NCI-H510A treated with DMSO at 0.1 percent for 48 hours (cell line): ENCODE results near the gene ATP6V0D1.

Experiments
- DNase-seq: peaks from one replicate; lab custom pipeline; 2025; lab: John Stamatoyannopoulos, UW

Gene ATP6V0D1

GRCh38 chr16:67463059-67463458 lies 17.9 kb downstream of the ATP6V0D1 start:
- no peak for DNase-seq

DNA sequence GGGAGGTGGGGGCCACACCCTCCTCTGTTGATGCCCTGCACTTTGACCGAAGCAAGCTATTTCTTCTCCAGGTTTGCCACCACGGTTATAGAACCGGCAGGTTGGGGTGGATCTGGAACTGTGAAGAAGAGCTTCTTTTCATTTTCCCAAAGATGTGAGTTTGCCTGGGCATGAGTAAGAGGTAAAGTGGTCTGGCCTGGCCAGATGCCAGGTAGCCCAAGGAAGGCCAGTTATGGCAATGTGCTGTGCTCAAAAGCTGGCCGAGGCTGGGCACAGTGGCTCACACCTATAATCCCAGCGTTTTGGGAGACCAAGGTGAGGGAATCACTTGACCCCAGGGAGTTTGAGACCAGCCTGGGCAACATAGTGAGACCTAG lies 18.7 kb downstream of the ATP6V0D1 start:
- no peak for DNase-seq

DNA sequence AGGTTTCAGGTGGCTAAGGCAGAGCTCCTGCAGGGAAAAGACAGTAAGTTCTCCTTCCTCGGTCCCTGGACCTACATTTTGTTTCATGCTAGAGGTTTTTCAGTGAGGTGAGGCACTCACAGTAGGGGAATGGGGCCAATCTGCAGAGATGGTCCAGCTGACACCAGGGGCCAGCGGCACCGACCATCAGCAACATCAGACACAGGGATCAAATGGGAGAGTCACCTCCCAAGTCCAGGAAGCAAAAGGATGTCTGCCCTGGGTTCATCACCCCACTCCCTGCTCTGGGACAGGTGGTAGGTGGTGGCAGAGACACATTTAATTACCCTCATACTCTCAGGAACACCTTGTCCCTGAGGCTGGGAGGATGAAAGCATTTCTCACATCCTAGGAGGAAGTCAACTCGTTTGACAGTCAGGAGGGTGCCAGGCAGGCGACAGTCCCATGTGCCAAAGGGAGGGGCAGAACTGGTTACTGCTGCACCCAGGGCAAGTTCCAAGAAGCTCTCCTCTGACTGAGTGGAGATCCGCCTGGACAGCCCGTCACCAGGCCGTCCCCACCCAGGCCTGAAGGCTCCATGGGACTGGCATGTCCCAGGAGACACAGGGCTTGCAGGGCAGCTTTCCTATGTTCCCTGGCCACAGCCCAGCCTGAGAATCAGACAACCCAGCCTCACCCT lies 19.2 kb downstream of the ATP6V0D1 start:
- no peak for DNase-seq

DNA sequence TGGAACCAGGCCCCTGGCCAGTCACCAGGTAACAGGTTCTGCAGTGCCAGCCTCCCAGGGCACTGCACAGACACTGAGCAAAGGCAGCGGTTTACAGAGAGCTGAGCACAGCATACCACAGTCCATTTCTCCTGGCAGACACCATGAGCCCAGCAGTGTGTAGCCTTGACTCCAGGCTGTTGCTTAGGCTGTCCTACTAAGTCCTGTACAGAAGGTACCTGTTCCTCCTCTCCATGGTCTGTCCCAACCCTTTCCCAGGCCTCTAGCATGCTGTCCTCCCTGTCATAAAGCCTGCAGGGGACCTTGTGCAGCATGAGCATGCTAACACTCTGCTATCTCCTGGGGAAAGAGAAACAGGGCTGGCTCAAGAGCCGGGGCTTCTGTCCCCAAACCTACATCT lies 20.0 kb downstream of the ATP6V0D1 start:
- DNase-seq: no peak

GRCh38 chr16:67460168-67460567 lies 20.8 kb downstream of the ATP6V0D1 start:
- no peak for DNase-seq

GRCh38 chr16:67459861-67460150 lies 21.2 kb downstream of the ATP6V0D1 start:
- DNase-seq: no peak

DNA sequence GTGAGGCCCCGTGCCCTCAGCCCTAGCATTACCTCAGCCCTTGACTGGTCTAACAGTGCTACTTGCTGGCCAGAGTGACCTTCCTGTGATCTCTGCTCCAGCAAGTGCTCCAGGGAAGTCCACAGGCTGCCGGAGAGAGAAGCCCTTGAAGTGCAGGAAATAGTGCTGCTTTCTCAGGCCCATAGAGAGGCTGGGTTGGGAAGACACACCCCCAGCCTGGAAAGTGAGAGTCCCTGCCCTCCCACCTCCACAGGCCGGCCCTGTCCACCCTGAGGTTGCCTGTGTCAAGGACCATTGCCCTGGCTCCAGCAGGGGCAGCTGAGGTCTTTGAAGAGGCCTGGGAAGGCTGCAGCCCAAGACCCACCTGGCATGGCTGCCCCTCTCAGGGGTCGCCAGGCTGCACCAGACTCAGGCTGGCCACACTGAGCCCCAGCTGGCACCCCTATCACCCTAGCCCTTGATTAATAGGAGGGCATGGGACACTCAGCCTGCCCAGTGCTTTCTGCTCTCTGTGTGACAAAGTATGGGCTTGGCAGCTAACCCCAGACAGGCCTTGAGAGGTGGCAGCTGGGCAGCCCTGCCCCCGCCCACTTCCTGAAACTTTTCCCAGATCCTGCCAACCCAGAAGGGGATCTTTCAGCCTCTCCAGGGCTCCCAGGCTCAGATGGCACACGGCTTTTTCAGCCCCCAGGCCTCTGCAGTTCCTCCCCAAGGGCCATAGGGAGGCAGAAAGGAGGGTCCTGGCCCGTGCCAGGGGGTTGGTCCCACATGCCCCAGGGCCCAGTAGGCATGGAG lies 21.7 kb downstream of the ATP6V0D1 start:
- DNase-seq: peak; percentile 8

- DNase-seq: no peak
Measured at GRCh38 chr16:67458121-67458641, 22.8 kb downstream of the ATP6V0D1 start.

- no peak for DNase-seq
Measured at GRCh38 chr16:67457611-67458010, 23.3 kb downstream of the ATP6V0D1 start.

DNA sequence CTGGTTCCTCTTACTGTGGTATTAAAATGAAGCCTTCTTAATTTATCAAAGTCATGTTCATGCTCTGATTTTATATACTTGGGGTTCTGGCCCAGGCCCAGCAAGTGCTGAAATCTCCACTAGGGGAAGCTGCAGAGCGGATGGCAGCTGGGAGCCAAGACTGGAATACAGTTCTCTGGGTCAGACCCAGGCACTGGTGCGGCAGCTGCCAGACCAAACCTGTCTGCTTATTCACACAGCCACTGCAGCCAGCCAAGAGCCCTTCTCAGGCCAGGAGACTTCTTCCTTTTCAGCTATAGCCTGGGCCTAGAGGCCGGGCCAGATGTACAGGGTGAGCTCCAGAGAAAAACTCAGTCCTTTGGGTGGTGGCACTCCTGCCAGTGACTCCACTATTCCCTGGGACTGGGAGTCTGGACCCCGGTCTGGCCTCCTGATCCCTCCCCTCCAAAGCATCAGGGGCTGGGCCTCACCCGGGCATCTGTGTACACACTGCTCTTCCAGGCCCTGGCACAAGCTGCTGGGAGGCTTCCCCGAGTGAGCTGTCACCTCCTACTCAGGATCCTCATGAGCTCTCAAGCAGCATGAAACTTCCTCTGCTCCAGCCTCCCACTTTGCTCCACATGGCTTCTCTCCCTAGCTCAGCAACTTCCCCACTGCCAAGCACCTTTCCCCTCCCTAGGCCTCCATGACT lies 24.4 kb downstream of the ATP6V0D1 start:
- no peak for DNase-seq

- DNase-seq: no peak
Measured at GRCh38 chr16:67454852-67455251, 26.1 kb downstream of the ATP6V0D1 start.

DNA sequence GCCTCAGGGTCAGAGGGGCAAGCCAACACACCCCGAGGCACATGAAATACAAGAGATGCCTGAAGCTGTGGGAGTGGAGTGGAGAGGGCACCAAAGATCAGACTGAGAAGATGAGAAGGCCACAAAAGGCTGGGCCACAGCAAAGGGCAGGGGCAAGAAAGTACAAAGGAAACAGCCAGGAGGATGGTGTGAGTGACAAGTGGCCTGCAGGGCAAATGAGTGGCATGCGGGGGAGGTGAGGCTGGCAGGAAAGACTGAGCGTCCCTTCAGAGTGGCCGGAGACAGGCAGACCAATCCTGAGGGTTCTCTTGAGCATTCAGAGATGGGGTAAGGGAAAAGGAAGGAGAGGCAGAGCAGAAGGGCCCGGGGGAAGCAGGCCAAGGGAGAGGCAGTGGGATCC lies 26.9 kb downstream of the ATP6V0D1 start:
- no peak for DNase-seq

DNA sequence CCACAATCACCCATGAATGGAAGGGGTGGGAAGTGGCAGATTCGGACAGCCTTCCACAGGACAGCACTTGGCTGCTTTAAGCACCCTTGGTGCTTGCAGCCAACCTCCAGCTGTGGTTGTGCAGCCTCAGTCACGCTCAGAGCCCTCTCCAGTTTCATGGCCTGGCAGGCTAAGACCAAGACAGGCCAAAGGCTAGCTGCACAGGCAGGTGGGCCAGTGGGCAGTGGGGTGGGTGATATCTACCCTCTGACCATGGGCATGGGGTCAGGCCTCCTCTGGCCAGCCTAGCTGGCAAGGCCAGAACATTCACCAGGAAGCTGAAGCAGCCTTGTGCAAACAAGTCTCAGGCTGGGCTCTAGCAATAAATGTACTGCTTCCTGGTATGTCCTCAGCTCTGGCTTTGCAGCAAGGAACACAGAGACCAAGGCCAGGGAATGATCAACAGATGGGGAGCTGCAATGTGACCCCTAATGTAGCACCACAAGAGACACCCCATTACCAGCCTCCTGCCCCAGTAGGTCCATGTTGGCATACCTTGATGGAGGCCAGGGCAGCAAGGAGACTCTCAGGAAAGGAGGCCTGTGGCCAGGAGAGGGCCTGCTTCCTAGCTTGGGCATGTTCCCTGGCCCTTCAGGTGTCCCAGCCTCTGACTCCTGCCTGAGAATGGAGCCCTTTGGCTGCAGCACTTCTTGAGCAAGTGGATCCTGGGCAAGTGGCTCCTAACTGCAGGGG lies 29.1 kb downstream of the ATP6V0D1 start:
- DNase-seq: no peak

DNA sequence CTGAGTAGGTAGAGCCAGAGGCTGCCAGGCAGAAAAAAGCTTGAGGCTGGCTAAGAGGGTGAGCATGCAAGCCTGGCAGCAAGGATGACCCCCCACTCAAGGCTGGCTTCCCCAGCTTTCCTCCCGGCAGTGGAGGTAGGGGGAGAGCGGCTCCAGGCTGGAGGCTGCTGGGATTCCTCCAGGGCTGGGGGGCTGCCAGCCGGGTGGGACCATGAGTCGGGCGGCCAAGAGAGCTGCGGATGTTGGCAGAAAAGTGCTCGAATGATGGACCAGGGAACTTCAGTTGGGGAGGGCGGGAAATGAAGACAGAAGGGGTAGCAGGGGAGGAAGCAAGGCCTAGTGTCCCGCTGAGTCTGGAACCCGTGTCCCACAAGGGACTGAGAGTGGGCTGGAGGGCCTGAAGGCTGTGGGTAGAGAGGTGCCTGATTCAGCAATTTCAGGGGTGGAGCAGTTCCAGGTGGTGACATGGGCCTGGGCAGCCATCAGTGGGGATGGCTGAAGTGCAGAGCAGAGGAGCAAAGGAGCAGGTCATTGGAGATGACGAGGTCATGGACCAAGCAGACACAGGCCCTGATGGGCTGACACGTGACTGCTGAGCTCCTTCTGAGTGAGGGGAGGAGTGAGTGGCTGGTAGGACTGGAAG lies 29.8 kb downstream of the ATP6V0D1 start:
- DNase-seq: no peak

DNA sequence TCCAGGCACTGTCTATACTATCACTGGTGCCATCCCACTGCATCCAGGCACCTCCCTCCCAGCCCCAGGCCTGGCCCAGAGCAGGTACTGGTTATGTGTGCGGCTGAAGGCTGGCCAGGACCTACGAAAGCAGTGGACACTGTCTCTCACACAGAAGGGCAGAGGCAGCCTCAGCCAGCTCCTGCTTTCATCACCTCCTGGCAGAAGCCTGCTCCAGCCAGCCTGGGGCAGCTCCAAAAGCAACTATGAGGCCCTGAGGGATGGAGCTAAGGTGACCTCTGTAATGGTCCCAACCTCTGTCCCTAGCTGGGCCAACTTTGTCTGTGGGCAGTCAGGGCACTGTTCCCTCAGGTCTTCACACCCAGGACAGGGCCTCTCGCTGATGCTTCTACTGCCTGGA lies 31.2 kb downstream of the ATP6V0D1 start:
- no peak for DNase-seq

GRCh38 chr16:67449336-67449735 lies 31.6 kb downstream of the ATP6V0D1 start:
- DNase-seq: no peak

- no peak for DNase-seq
Measured at GRCh38 chr16:67448580-67448979, 32.4 kb downstream of the ATP6V0D1 start.

GRCh38 chr16:67447508-67448076 lies 33.4 kb downstream of the ATP6V0D1 start:
- peak; percentile 8 for DNase-seq

GRCh38 chr16:67446968-67447507 lies 33.9 kb downstream of the ATP6V0D1 start:
- no peak for DNase-seq

DNA sequence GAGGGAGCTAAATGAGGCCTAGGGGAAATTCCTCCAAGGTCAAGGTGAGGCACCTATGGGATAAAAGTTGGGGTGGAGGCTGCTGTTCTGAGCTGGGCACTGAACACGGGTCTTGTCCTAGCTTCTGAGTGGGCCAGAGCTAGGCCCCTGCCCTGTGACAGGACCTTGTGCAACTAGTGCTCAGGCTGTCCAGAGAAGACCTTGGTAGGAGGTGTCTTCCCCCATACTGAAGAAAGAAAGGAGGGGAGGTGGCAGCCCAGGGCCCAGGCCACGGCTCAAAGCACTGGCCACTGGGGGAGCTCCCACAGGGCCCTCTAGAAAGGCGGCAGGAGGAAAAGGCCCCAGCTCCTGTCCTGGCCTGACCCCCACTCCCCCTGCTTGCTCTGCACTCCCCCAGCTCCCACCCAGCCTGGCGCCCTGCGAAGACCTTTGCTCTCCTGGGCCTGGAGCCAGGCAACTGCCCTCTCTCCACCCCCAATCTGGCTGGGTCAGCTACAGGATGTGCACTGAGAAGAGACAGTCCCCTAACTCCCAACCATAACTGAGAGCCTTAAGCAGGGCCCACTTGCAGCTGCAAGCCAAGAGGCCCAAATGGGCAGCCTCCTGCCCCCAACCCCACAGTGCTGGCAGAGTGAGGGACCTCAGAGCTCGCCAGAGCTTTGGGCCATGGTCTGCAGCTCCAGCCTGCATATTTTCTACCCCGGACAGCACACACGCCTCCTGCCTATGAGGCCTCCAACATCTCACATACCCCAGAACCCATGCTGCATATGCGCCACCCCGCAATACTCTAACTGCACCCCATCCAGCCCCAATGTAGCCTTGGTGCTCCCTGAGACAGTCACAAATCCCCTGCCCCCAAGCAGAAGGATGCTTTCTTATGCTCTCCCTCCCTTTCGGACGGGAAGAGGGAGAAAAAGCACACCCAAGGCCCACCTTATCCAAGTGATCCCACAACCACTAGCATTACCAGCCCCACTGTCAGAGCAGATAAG lies 34.7 kb downstream of the ATP6V0D1 start:
- DNase-seq: no peak
